Suprapubic skin (tissue), 4 donors: ENCODE data around the gene NIPSNAP3A. TPM values are rescaled to one million over a fixed set of nuclear protein-coding genes. Genes with fewer than 3 reads are reported as not detected.

ENCODE experiments used
- DNase-seq, 2 donors: peaks; one replicate each; pipeline ENCODE4 v3.0.0-alpha.2; 2019; ENCODE audit warnings: low spot score in 2 of 2
- H3K27ac ChIP-seq: fragments of 200-600 bp; sonication (generic); one replicate; pipeline ENCODE4 v1.5.1; 2019
- H3K27me3 ChIP-seq: fragments of 200-600 bp; sonication (generic); one replicate; pipeline ENCODE4 v1.5.1; 2019
- H3K36me3 ChIP-seq: fragments of 200-600 bp; sonication (generic); one replicate; pipeline ENCODE4 v1.5.1; 2019
- H3K4me1 ChIP-seq: fragments of 200-600 bp; sonication (generic); one replicate; pipeline ENCODE4 v1.5.1; 2019
- H3K4me3 ChIP-seq: fragments of 200-600 bp; sonication (generic); one replicate; pipeline ENCODE4 v1.5.1; 2019; ENCODE audit warnings: mild to moderate bottlenecking
- H3K9me3 ChIP-seq: fragments of 200-600 bp; sonication (generic); one replicate; pipeline ENCODE4 v1.5.1; 2019
- CTCF ChIP-seq, 2 donors: fragments of 200-600 bp in 1 of 2; fragments of 450-650 bp in 1 of 2; sonication (generic) in 1 of 2; IDR thresholded peaks; one replicate each; pipeline ENCODE4 v1.5.1; 2016 to 2019; ENCODE audit warnings: antibody characterized with exemption in 2 of 2, mild to moderate bottlenecking in 1 of 2, moderate library complexity in 1 of 2
- EP300 ChIP-seq: sonication (generic); formaldehyde crosslinking; IDR thresholded peaks from one replicate; pipeline ENCODE4 v1.6.1; 2017; ENCODE audit warnings: antibody characterized with exemption
- POLR2A ChIP-seq, 2 donors: fragments of 450-650 bp; IDR thresholded peaks; one replicate each; pipeline ENCODE4 v1.6.1; 2017; ENCODE audit warnings: antibody characterized with exemption in 2 of 2, mild to moderate bottlenecking in 2 of 2, moderate library complexity in 2 of 2
- POLR2AphosphoS5 ChIP-seq, 3 donors: sonication (generic); formaldehyde crosslinking; IDR thresholded peaks; one replicate each; pipeline ENCODE4 v1.6.1; 2017; ENCODE audit warnings: antibody characterized with exemption in 3 of 3
- WGBS: methylation state at CpG from one replicate; pipeline ENCODE4 v1.1.5; 2018; 5-methylcytosine and 5-hydroxymethylcytosine counted together
- total RNA-seq, 4 donors: library from RNA; depleted of rRNA; stranded (reverse); fragments of >200 nt; gene quantifications; one replicate each; pipeline ENCODE4 v1.1.0, GENCODE V29; 2016

Gene NIPSNAP3A
- total RNA-seq, 4 donors from 2014 or later, result 13.0 to 31.6 (median 23.1) TPM

- Histone ChIP-seq H3K4me3 (no peak overlapping the region), H3K27me3 (no peaks in the 10 kb centered on the region), H3K9me3 (no peaks in the 10 kb centered on the region), H3K27ac (no peak overlapping the region), H3K36me3 (peaks cover 85% of the 10 kb centered on the region), H3K4me1 (no peaks in the 10 kb centered on the region)
- no peak for DNase-seq
- TF ChIP-seq EP300 (no peak), CTCF (IDR thresholded peaks at IDR 0.05) (no peak), POLR2AphosphoS5 (IDR thresholded peaks at IDR 0.05) (no peak), POLR2A (IDR thresholded peaks at IDR 0.05) (no peak)
- WGBS, result 100% methylated on average over 1 of the region's 1 CpG
Observed at GRCh38 chr9:104786293-104786692, 38.8 kb downstream of the NIPSNAP3A start.

GRCh38 chr9:104787306-104788015, 40.0 kb downstream of the NIPSNAP3A start:
- WGBS, result 74% methylated on average over 7 of the region's 7 CpGs
- no peak for DNase-seq
- TF ChIP-seq POLR2AphosphoS5 (IDR thresholded peaks at IDR 0.05) (no peak), CTCF (IDR thresholded peaks at IDR 0.05) (no peak), POLR2A (IDR thresholded peaks at IDR 0.05) (no peak), EP300 (no peak)
- Histone ChIP-seq H3K27ac (no peak overlapping the region), H3K4me1 (no peaks in the 10 kb centered on the region), H3K9me3 (no peaks in the 10 kb centered on the region), H3K36me3 (peaks cover 96% of the 10 kb centered on the region), H3K4me3 (no peak overlapping the region), H3K27me3 (no peaks in the 10 kb centered on the region)

- Histone ChIP-seq H3K4me1 (no peaks in the 10 kb centered on the region), H3K27ac (no peak overlapping the region), H3K36me3 (peaks cover 99% of the 10 kb centered on the region), H3K9me3 (no peaks in the 10 kb centered on the region), H3K27me3 (no peaks in the 10 kb centered on the region), H3K4me3 (no peak overlapping the region)
- WGBS, result 68% methylated on average over 3 of the region's 3 CpGs
- TF ChIP-seq CTCF (IDR thresholded peaks at IDR 0.05) (no peak), POLR2AphosphoS5 (IDR thresholded peaks at IDR 0.05) (no peak), POLR2A (IDR thresholded peaks at IDR 0.05) (no peak), EP300 (no peak)
- no peak for DNase-seq
Observed at GRCh38 chr9:104788251-104788650, 40.8 kb downstream of the NIPSNAP3A start.

- WGBS, result 97% methylated on average over 2 of the region's 2 CpGs
- TF ChIP-seq CTCF (IDR thresholded peaks at IDR 0.05), result no peak
- no peak for TF ChIP-seq POLR2AphosphoS5 (IDR thresholded peaks at IDR 0.05)
- TF ChIP-seq EP300, result no peak
- TF ChIP-seq POLR2A (IDR thresholded peaks at IDR 0.05), result no peak
- no peaks in the 10 kb centered on the region for H3K9me3 ChIP-seq
- H3K4me1 ChIP-seq, result no peaks in the 10 kb centered on the region
- H3K27me3 ChIP-seq, result no peaks in the 10 kb centered on the region
- no peak for DNase-seq
- no peak overlapping the region for H3K4me3 ChIP-seq
- peaks cover 98% of the 10 kb centered on the region for H3K36me3 ChIP-seq
- no peak overlapping the region for H3K27ac ChIP-seq
Observed at GRCh38 chr9:104794070-104794469, 46.6 kb downstream of the NIPSNAP3A start.

- H3K4me1 ChIP-seq, result no peaks in the 10 kb centered on the region
- H3K27me3 ChIP-seq, result no peaks in the 10 kb centered on the region
- peaks cover 96% of the 10 kb centered on the region for H3K36me3 ChIP-seq
- WGBS, result 75% methylated on average over 1 of the region's 1 CpG
- DNase-seq, result no peak
- no peak for TF ChIP-seq EP300
- no peak for TF ChIP-seq POLR2A (IDR thresholded peaks at IDR 0.05)
- no peak for TF ChIP-seq POLR2AphosphoS5 (IDR thresholded peaks at IDR 0.05)
- TF ChIP-seq CTCF (IDR thresholded peaks at IDR 0.05), result no peak
- no peak overlapping the region for H3K4me3 ChIP-seq
- no peaks in the 10 kb centered on the region for H3K9me3 ChIP-seq
- H3K27ac ChIP-seq, result no peak overlapping the region
Observed at GRCh38 chr9:104795082-104795481, 47.6 kb downstream of the NIPSNAP3A start.
